Esophagus squamous epithelium (tissue), 5 donors: ENCODE results near the gene PIK3R5. TPM values are rescaled to one million over a fixed set of nuclear protein-coding genes. Genes with fewer than 3 reads are reported as not detected.

Source experiments
- DNase-seq: peaks from one replicate; lab custom pipeline; 2025; lab: John Stamatoyannopoulos, UW
- H3K27ac ChIP-seq, 4 donors: fragments of 200-600 bp; sonication (generic); one replicate each; pipeline ENCODE4 v1.5.1; 2016 to 2019; ENCODE audit warnings: mild to moderate bottlenecking in 1 of 4
- H3K27me3 ChIP-seq, 4 donors: fragments of 200-600 bp; sonication (generic); 1 replicate in 3 of 4; 2 replicates in 1 of 4; pipeline versions ENCODE4 v1.5.1 to v1.6.0; 2017 to 2021; ENCODE audit warnings: antibody characterized with exemption in 1 of 4
- H3K36me3 ChIP-seq, 3 donors: fragments of 200-600 bp; sonication (generic); one replicate each; pipeline ENCODE4 v1.5.1; 2016 to 2019
- H3K4me1 ChIP-seq, 3 donors: fragments of 200-600 bp; sonication (generic); one replicate each; pipeline ENCODE4 v1.5.1; 2017 to 2019
- H3K4me3 ChIP-seq, 4 donors: fragments of 200-600 bp; sonication (generic); 1 replicate in 3 of 4; 2 replicates in 1 of 4; pipeline ENCODE4 v1.5.1; 2016 to 2019; ENCODE audit warnings: mild to moderate bottlenecking in 2 of 4, moderate library complexity in 1 of 4
- H3K9me3 ChIP-seq, 3 donors: fragments of 200-600 bp; sonication (generic); one replicate each; pipeline ENCODE4 v1.5.1; 2016 to 2019
- POLR2A ChIP-seq, 4 donors: fragments of 450-650 bp; IDR thresholded peaks; one replicate each; pipeline ENCODE4 v1.6.1; 2017; ENCODE audit warnings: antibody characterized with exemption in 4 of 4, mild to moderate bottlenecking in 4 of 4, moderate library complexity in 3 of 4
- WGBS, 2 donors: methylation state at CpG; one replicate each; pipeline ENCODE4 v1.1.5; 2018; 5-methylcytosine and 5-hydroxymethylcytosine counted together
- intact Hi-C: fragments of 100-400 bp; cut with DNase I; formaldehyde crosslinking; loops from one replicate; pipeline ENCODE4 v1.15.0; 2022
- total RNA-seq, 4 donors: library from RNA; depleted of rRNA; stranded (reverse); fragments of >200 nt; gene quantifications; one replicate each; pipeline ENCODE4 v1.1.0, GENCODE V29; 2016
- TF ChIP-seq, protein P1 (sequence below), 6 experiments: fragments of 450-650 bp in 4 of 6; fragments of 200-600 bp in 2 of 6; sonication (generic) in 2 of 6; IDR thresholded peaks; one replicate each; pipeline ENCODE4 v1.5.1; 2016 to 2019; ENCODE audit warnings: antibody characterized with exemption in 6 of 6, mild to moderate bottlenecking in 4 of 6, moderate library complexity in 4 of 6
- donor health status: DM: yes; HTN: yes; CAD: no.

PIK3R5 gene
- total RNA-seq, 4 donors from 2014 or later = 1.8 to 8.8 (median 3.1) TPM

GRCh38 chr17:8896641-8897635 is 68.6 kb downstream of the PIK3R5 start:
- Histone ChIP-seq H3K27me3 (peaks cover 0 to 18% (median 0%) of the 10 kb centered on the region in 4 donors), H3K27ac (no peak overlapping the region), H3K36me3 (no peaks in the 10 kb centered on the region), H3K9me3 (no peaks in the 10 kb centered on the region), H3K4me3 (no peak overlapping the region), H3K4me1 (peaks cover 0 to 8% (median 0%) of the 10 kb centered on the region in 3 donors)
- intact Hi-C loops = no loop called here
- TF ChIP-seq, protein P1, sequence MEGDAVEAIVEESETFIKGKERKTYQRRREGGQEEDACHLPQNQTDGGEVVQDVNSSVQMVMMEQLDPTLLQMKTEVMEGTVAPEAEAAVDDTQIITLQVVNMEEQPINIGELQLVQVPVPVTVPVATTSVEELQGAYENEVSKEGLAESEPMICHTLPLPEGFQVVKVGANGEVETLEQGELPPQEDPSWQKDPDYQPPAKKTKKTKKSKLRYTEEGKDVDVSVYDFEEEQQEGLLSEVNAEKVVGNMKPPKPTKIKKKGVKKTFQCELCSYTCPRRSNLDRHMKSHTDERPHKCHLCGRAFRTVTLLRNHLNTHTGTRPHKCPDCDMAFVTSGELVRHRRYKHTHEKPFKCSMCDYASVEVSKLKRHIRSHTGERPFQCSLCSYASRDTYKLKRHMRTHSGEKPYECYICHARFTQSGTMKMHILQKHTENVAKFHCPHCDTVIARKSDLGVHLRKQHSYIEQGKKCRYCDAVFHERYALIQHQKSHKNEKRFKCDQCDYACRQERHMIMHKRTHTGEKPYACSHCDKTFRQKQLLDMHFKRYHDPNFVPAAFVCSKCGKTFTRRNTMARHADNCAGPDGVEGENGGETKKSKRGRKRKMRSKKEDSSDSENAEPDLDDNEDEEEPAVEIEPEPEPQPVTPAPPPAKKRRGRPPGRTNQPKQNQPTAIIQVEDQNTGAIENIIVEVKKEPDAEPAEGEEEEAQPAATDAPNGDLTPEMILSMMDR (IDR thresholded peaks at IDR 0.05) = no peak
- no peak for TF ChIP-seq POLR2A (IDR thresholded peaks at IDR 0.05)
- no peak for DNase-seq
- WGBS, 2 donors = 71 to 76% methylated on average over 10 to 11 of the region's 12 CpGs

- DNase-seq = no peak
- 71 to 85% methylated on average over 3 of the region's 3 CpGs for WGBS, 2 donors
- no peak for TF ChIP-seq POLR2A (IDR thresholded peaks at IDR 0.05)
- TF ChIP-seq, protein P1 (IDR thresholded peaks at IDR 0.05) = no peak
- intact Hi-C loops = no loop called here
- no peak overlapping the region for H3K27ac ChIP-seq
- H3K36me3 ChIP-seq = no peaks in the 10 kb centered on the region
- H3K27me3 ChIP-seq = peaks cover 0 to 16% (median 0%) of the 10 kb centered on the region in 4 donors
- H3K9me3 ChIP-seq = no peaks in the 10 kb centered on the region
- no peak overlapping the region for H3K4me3 ChIP-seq
- peaks cover 0 to 8% (median 0%) of the 10 kb centered on the region in 3 donors for H3K4me1 ChIP-seq
These were observed 69.4 kb downstream of the PIK3R5 start for GRCh38 chr17:8896087-8896486.

GRCh38 chr17:8894673-8895578 is 70.6 kb downstream of the PIK3R5 start:
- Histone ChIP-seq H3K36me3 (no peaks in the 10 kb centered on the region), H3K9me3 (no peaks in the 10 kb centered on the region), H3K4me1 (peaks cover 0 to 8% (median 0%) of the 10 kb centered on the region in 3 donors), H3K27ac (no peak overlapping the region), H3K4me3 (no peak overlapping the region), H3K27me3 (peaks cover 0 to 14% (median 0%) of the 10 kb centered on the region in 4 donors)
- intact Hi-C loops = no loop called here
- DNase-seq = no peak
- WGBS, 2 donors = 48 to 50% methylated on average over 16 to 20 of the region's 24 CpGs
- TF ChIP-seq, protein P1 (IDR thresholded peaks at IDR 0.05) = peak; percentile 57 to 78 (median 64)
- no peak for TF ChIP-seq POLR2A (IDR thresholded peaks at IDR 0.05)

DNA sequence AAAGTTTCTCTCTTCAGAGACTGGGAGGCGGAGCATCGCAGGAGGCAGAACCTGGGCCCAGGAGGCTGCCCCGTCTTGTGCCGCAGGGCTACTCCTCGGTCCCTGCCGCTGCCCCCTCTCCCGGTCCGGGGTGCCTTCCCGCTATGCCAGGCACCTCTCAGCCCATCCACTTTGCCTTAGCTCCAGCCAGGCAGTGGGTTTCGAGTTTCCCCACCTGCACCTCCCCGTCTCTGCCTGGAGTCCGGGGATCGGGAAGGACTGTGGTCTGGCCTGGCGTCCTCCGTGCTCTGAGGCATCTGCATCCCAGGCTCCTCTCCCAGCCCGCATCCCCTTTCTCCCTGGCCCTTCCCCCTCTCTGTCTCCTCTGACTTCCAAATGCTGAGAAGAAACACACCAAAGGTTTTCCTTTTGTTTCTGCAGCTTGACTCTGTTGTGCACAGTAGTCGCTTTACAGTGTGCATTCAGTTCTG is 71.3 kb downstream of the PIK3R5 start:
- no peaks in the 10 kb centered on the region for H3K36me3 ChIP-seq
- TF ChIP-seq, protein P1 (IDR thresholded peaks at IDR 0.05) = no peak
- no peak for TF ChIP-seq POLR2A (IDR thresholded peaks at IDR 0.05)
- H3K27ac ChIP-seq = no peak overlapping the region
- H3K4me3 ChIP-seq = no peak overlapping the region
- H3K27me3 ChIP-seq = peaks cover 0 to 14% (median 0%) of the 10 kb centered on the region in 4 donors
- intact Hi-C loops = no loop called here
- peaks cover 0 to 8% (median 0%) of the 10 kb centered on the region in 3 donors for H3K4me1 ChIP-seq
- H3K9me3 ChIP-seq = no peaks in the 10 kb centered on the region
- 54 to 85% methylated on average over 6 to 14 of the region's 17 CpGs for WGBS, 2 donors
- DNase-seq = no peak
